ENCODE data around the gene TAP1. TPM values are rescaled to one million over a fixed set of nuclear protein-coding genes. Genes with fewer than 3 reads are reported as not detected.

Gene TAP1
- total and polyA plus RNA-seq, 9 of the 15 experiments (the other 6 are each of a cell fraction or from before 2014, with no cell fraction given), result 1.3 to 6.0 (median 4.2) TPM

DNA sequence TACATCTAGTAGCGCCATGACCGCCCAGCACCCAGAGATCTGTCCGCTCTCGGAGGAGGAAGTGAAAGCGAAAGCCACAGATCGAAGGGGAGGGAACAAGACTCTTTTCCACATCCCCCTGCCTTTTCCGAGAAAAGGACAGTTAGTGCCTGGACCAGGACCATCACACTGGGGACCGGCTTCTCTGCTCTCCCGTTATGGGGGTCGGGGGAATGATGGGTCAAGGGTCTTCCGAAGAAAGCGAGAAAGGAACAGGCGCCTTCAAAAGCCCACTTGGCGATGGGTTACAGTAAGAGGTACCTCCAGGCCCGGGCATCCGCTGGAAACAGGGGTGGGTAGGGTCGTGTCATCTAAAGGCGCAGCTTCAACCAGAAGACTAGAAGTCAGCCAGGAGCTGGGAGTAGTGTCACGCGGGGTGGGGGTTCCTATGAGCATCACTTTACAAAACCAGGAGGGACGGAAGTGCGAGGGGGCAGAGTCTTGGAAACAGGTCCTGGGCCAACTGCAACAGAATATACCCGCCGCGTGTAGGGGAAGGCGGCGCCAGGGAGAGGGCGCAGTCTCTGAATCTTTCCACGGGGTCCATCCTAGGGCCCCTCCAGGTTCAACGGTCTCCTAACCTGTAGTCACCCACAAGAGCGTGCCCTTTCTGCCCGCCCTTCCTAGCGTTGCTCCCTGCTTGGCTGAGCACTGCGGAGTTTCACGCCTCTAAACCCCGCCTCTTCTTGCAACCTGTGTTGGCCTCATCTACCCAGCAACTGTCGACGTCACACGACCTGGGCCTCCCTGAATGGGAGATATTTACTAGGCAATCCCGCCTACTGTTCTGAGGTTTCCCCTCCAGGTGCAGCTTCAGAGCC lies 9.3 kb downstream of the TAP1 start, which contains the start of gene PSMB8 (continued):
- TF ChIP-seq NFE2L1 (tag; IDR thresholded peaks at IDR 0.05; ENCODE audit: borderline replicate concordance, low read depth) (no peak), KLF16 (IDR thresholded peaks at IDR 0.05) (no peak), FOXA1 (IDR thresholded peaks at IDR 0.05; ENCODE audit: borderline replicate concordance) (no peak), MBD2 (IDR thresholded peaks at IDR 0.05; ENCODE audit: borderline replicate concordance, low read depth) (no peak), ZBTB1 (CRISPR knock-in tag; IDR thresholded peaks at IDR 0.05; ENCODE audit: borderline replicate concordance, low read depth) (no peak), PRMT5 (CRISPR knock-in tag; IDR thresholded peaks at IDR 0.05) (no peak), HSF4 (CRISPR knock-in tag; IDR thresholded peaks at IDR 0.05; ENCODE audit: borderline replicate concordance) (no peak), FOXP1 (CRISPR knock-in tag; IDR thresholded peaks at IDR 0.05) (0 out of 2 replicates have a peak, but pooled peaks have one; percentile 57), ARHGAP35 (IDR thresholded peaks at IDR 0.05; ENCODE audit: partially characterized antibody) (no peak), ZNF507 (tag; conservative IDR thresholded peaks at IDR 0.05) (no peak), ZNF253 (CRISPR knock-in tag; conservative IDR thresholded peaks at IDR 0.05) (no peak), SPI1 (IDR thresholded peaks at IDR 0.05; ENCODE audit: borderline replicate concordance, low read depth, low read length) (0 out of 2 replicates have a peak, but pooled peaks have one; percentile 49), ZNF76 (CRISPR knock-in tag; IDR thresholded peaks at IDR 0.05; ENCODE audit: borderline replicate concordance) (no peak), XRCC4 (IDR thresholded peaks at IDR 0.05; ENCODE audit: extremely low read depth, insufficient read depth, insufficient read length) (no peak), NBN (IDR thresholded peaks at IDR 0.05; ENCODE audit: low read depth) (no peak), CBX8 (IDR thresholded peaks at IDR 0.05; ENCODE audit: borderline replicate concordance, extremely low read depth, low read depth, low read length, poor library complexity, severe bottlenecking) (no peak), TEAD2 (tag; IDR thresholded peaks at IDR 0.05) (no peak), KAT2B (IDR thresholded peaks at IDR 0.05; ENCODE audit: low read depth, low read length) (no peak), POLR2A (conservative IDR thresholded peaks at IDR 0.05) (no peak)
- TF ChIP-seq, protein P1, sequence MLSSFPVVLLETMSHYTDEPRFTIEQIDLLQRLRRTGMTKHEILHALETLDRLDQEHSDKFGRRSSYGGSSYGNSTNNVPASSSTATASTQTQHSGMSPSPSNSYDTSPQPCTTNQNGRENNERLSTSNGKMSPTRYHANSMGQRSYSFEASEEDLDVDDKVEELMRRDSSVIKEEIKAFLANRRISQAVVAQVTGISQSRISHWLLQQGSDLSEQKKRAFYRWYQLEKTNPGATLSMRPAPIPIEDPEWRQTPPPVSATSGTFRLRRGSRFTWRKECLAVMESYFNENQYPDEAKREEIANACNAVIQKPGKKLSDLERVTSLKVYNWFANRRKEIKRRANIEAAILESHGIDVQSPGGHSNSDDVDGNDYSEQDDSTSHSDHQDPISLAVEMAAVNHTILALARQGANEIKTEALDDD (IDR thresholded peaks at IDR 0.05), result no peak
- TF ChIP-seq, protein P2, sequence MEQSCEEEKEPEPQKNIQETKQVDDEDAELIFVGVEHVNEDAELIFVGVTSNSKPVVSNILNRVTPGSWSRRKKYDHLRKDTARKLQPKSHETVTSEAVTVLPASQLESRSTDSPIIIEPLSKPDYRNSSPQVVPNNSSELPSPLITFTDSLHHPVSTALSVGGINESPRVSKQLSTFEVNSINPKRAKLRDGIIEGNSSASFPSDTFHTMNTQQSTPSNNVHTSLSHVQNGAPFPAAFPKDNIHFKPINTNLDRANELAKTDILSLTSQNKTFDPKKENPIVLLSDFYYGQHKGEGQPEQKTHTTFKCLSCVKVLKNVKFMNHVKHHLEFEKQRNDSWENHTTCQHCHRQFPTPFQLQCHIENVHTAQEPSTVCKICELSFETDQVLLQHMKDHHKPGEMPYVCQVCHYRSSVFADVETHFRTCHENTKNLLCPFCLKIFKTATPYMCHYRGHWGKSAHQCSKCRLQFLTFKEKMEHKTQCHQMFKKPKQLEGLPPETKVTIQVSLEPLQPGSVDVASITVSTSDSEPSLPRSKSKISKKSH (CRISPR knock-in tag; IDR thresholded peaks at IDR 0.05), result no peak
- TF ChIP-seq, protein P3, sequence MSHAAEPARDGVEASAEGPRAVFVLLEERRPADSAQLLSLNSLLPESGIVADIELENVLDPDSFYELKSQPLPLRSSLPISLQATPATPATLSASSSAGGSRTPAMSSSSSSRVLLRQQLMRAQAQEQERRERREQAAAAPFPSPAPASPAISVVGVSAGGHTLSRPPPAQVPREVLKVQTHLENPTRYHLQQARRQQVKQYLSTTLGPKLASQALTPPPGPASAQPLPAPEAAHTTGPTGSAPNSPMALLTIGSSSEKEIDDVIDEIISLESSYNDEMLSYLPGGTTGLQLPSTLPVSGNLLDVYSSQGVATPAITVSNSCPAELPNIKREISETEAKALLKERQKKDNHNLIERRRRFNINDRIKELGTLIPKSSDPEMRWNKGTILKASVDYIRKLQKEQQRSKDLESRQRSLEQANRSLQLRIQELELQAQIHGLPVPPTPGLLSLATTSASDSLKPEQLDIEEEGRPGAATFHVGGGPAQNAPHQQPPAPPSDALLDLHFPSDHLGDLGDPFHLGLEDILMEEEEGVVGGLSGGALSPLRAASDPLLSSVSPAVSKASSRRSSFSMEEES (CRISPR knock-in tag; IDR thresholded peaks at IDR 0.05), result no peak
- TF ChIP-seq, protein P4, sequence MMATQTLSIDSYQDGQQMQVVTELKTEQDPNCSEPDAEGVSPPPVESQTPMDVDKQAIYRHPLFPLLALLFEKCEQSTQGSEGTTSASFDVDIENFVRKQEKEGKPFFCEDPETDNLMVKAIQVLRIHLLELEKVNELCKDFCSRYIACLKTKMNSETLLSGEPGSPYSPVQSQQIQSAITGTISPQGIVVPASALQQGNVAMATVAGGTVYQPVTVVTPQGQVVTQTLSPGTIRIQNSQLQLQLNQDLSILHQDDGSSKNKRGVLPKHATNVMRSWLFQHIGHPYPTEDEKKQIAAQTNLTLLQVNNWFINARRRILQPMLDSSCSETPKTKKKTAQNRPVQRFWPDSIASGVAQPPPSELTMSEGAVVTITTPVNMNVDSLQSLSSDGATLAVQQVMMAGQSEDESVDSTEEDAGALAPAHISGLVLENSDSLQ (IDR thresholded peaks at IDR 0.05), result no peak
- TF ChIP-seq, protein P5, sequence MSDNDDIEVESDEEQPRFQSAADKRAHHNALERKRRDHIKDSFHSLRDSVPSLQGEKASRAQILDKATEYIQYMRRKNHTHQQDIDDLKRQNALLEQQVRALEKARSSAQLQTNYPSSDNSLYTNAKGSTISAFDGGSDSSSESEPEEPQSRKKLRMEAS (CRISPR knock-in tag; IDR thresholded peaks at IDR 0.05), result no peak

Measured in K562 (cell line).